ENCODE measurements around the gene NRXN3. TPM values are rescaled to one million over a fixed set of nuclear protein-coding genes. Genes with fewer than 3 reads are reported as not detected.

Gene NRXN3
- polyA plus RNA-seq, 3 donors: 6.1 to 7.8 (median 6.4) TPM

- no peak for DNase-seq
These were observed 1034.4 kb downstream of the NRXN3 start for GRCh38 chr14:79204591-79204990.

DNA sequence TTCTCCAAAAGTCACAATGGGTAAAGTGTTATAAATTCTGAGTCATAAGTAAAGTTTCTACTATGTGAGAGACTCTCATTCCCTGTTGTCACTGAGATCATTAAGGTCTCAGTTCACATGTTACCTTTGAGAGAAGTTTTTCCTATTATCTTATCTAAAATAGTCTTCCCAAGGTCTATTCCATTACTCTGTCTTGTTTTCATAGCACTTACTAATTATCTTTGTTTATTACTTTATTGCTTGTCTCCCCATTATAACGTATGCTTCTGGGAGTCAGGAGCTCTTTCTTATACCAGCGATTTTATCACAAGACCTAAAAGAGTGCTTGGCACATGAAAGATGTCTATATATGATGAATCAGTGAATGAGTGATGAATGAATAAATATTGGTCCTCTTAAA lies 1039.2 kb downstream of the NRXN3 start:
- DNase-seq: no peak

GRCh38 chr14:79225815-79226214 lies 1055.6 kb downstream of the NRXN3 start:
- DNase-seq: no peak

DNA sequence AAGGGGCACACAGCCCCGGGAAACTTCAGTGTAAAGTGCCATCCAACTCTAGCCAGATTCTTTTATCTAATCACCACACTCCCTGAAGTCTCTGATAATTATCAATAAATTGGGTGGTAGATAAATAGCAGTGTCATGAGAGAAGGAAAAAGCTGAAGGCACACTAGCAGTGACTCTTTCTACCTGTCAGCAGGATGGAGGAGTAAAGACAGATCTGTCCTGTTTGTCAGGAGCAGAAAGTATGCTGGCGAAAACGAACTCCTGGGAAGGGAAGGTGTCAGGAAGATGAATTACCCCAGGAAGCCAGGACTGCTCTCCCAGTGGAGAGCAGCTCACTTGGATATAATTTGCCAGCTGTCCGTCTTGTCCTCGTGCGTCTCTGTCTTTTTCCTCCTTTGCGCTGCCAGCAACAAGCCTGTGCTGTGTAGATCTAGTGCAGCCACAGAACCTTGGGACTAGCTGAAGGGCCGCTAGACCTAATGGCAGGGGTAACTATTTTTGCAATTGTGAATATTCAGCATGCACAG lies 1059.3 kb downstream of the NRXN3 start:
- DNase-seq: no peak

- no peak for DNase-seq
These were observed 1072.5 kb downstream of the NRXN3 start for GRCh38 chr14:79242666-79243065.

DNA sequence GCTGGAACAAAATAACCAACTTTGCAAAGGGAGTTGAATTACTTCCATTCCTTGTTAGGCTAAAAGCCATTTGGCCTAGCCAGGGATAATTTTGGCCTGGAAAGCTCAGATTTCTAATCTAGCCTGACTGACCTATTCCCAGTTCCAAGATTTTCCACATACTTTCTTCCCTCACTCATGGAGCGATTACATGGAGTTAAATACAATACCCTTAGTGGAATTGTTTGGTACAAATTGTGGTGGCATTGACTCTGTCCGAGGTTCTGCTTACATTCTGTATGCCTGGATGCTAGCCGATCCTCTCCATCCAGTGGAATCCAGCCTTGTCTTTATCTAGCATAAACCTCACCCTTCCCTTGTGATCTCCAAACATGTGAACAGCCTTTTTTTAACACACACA lies 1076.0 kb downstream of the NRXN3 start:
- no peak for DNase-seq

- no peak for DNase-seq
These were observed 1078.0 kb downstream of the NRXN3 start for GRCh38 chr14:79248126-79248525.

- no peak for DNase-seq
These were observed 1078.6 kb downstream of the NRXN3 start for GRCh38 chr14:79248771-79249170.

DNA sequence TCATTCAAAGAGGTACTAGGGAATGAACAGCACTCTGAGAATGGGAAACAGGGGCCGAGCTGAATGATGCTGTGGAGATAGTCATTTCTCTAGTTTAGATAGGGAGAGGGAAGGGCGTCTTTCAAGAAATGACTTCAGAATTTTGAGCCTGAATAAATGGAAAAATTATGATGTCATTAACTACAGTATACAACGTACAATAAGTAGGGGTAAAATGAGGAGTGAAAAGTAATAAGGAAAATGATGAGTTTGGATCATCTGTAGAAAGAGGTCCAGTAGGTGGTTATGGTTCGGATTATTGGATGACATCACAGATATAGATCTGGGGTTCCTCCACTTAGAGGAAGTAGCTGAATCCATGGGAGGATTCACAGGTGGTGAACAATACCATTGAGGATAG lies 1081.1 kb downstream of the NRXN3 start:
- no peak for DNase-seq

- no peak for DNase-seq
These were observed 1083.4 kb downstream of the NRXN3 start for GRCh38 chr14:79253576-79253975.

GRCh38 chr14:79254069-79254775 lies 1084.0 kb downstream of the NRXN3 start:
- no peak for DNase-seq

DNA sequence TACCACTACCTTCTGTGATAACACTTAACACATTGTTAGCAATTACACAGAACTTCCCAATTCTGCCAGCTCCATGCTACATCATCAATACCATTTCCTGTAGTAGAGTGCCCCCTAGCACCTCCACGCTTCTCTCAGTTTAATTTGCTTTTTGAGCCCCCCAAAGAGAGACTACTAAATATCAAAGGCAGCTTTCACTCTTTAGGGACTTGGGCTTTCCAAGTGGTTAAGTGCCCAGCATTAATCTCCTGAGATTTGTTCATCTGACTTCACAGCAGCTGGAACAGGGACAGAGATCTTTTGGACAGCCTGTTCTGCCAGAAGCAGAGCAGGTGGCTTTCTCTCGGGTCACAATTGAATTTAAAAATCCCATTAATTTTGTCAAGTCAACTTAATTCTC lies 1086.2 kb downstream of the NRXN3 start:
- DNase-seq: no peak

GRCh38 chr14:79260406-79260805 lies 1090.2 kb downstream of the NRXN3 start:
- no peak for DNase-seq

- DNase-seq: no peak
These were observed 1095.3 kb downstream of the NRXN3 start for GRCh38 chr14:79265366-79265946.

DNA sequence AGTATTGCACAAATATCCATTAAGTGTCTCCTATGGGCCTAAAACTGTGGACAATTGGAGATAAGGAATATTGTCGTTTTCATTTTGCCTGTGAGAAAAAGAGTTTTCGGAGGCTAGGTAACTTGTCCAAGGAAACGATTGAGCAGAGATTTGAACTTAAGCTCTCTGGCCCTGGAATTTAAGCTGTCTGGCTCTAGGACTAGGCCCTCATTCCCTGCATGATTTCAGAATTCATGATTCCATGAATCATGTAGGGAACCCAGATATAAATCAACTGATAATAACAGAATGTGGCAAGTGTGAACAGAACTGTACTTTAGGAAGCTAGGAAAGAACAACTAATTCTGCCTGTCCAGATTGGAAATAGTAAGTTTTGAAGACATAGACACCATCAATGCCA lies 1100.2 kb downstream of the NRXN3 start:
- no peak for DNase-seq

- no peak for DNase-seq
These were observed 1100.9 kb downstream of the NRXN3 start for GRCh38 chr14:79271122-79271521.

DNA sequence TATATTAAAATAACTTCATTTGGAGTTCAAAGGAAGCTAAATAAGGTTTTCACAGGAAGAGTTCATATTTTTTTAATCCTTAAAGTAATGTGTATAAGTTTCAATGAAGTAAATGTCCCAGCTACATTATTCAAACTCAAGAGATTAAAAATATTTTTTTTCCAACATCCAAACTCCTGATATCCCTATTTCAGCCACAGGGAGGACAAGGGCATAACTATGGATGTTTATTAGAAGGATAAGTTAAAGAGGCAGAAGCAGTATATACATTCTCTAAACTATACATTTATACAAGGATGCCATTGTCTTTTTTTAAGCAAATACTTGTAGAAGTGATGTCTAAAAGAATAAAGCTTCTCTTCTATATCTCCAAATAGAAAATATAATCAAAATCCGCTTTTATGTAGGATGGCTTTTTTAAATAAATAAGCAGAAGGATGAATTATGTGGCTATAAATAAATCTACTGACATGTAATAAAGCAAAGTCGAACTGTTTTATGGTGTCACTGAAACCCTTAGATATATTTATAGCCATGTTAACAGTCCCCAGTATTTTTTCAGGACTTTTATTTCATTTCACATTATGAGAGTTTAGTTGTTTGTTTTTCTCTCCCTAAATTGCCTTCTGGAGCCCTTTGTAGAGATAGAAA lies 1104.6 kb downstream of the NRXN3 start:
- no peak for DNase-seq

GRCh38 chr14:79275292-79275655 lies 1105.1 kb downstream of the NRXN3 start:
- DNase-seq: no peak

GRCh38 chr14:79278286-79278797 lies 1108.2 kb downstream of the NRXN3 start:
- no peak for DNase-seq

GRCh38 chr14:79278798-79279644 lies 1108.8 kb downstream of the NRXN3 start:
- peak; percentile 92 for DNase-seq

GRCh38 chr14:79279645-79280597 lies 1109.7 kb downstream of the NRXN3 start:
- no peak for DNase-seq
